IMR-90 (cell line): ENCODE results near the gene FRMD3. TPM values are rescaled to one million over a fixed set of nuclear protein-coding genes. Genes with fewer than 3 reads are reported as not detected.

Source experiments
- ATAC-seq: fragments of 200-7000 bp; cut with Tn5 transposase; 2 replicates; pipeline ENCODE4 v1.9.1; 2020; ENCODE audit warnings: low read depth, mild to moderate bottlenecking, moderate library complexity
- BruUV-seq: library from RNA; stranded (reverse); fragments of 400-500 nt; replicated peaks from 2 replicates; lab custom pipeline; 2021; lab: Mats Ljungman, UMichigan
- CTCF ChIA-PET: fragments of 300-600 bp; formaldehyde crosslinking; extraction: SDS; loops from one replicate; lab custom pipeline; 2021; ENCODE audit warnings: antibody characterized with exemption; lab: Yijun Ruan, JAX
- POLR2A ChIA-PET: fragments of 300-600 bp; sonication (Branson Sonifier 250); formaldehyde crosslinking; loops from one replicate; lab custom pipeline; 2022; ENCODE audit warnings: antibody characterized with exemption; ENCODE audit not compliant: unreplicated experiment; lab: Charles Lee
- DNase-seq: peaks from one replicate; pipeline ENCODE4 v3.0.0; 2013
- H2AFZ ChIP-seq: replicated peaks from 2 replicates; pipeline ENCODE3; 2013; ENCODE audit warnings: low read length, mild to moderate bottlenecking; ENCODE audit not compliant: poor library complexity
- H2AK5ac ChIP-seq: 2 replicates; pipeline ENCODE4 v1.6.1; 2013; ENCODE audit warnings: low read depth, low read length, inconsistent platforms
- H2AK9ac ChIP-seq: replicated peaks from 2 replicates; pipeline ENCODE3; 2013; ENCODE audit warnings: mild to moderate bottlenecking, low read depth, low read length, moderate library complexity; ENCODE audit not compliant: poor library complexity
- H2BK120ac ChIP-seq: 2 replicates; pipeline ENCODE4 v1.6.1; 2013; ENCODE audit warnings: low read depth, low read length, inconsistent platforms
- H2BK15ac ChIP-seq: 3 replicates; pipeline ENCODE4 v1.6.1; 2013; ENCODE audit warnings: low read depth, low read length, inconsistent platforms
- H2BK20ac ChIP-seq: 2 replicates; pipeline ENCODE4 v1.6.1; 2013; ENCODE audit warnings: low read depth, mild to moderate bottlenecking, inconsistent platforms, low read length, moderate library complexity
- H2BK5ac ChIP-seq: 2 replicates; pipeline ENCODE4 v1.6.1; 2013; ENCODE audit warnings: mild to moderate bottlenecking, low read depth, low read length, inconsistent platforms; ENCODE audit not compliant: poor library complexity, severe bottlenecking
- H3K14ac ChIP-seq: replicated peaks from 2 replicates; pipeline ENCODE4 v1.6.1; 2013; ENCODE audit warnings: low read depth, low read length, inconsistent platforms
- H3K18ac ChIP-seq: 2 replicates; pipeline ENCODE4 v1.6.1; 2013; ENCODE audit warnings: low read depth, low read length, control low read depth
- H3K23ac ChIP-seq: 2 replicates; pipeline ENCODE4 v1.6.1; 2013; ENCODE audit warnings: low read depth, low read length, inconsistent platforms
- H3K27ac ChIP-seq: 2 replicates; pipeline ENCODE4 v1.5.1; 2013; ENCODE audit warnings: mild to moderate bottlenecking, control low read depth, low read length; ENCODE audit not compliant: insufficient read depth
- H3K27me3 ChIP-seq: 2 replicates; pipeline ENCODE4 v1.6.1; 2013; ENCODE audit warnings: low read length; ENCODE audit not compliant: control insufficient read depth, insufficient read depth
- H3K36me3 ChIP-seq: 2 replicates; pipeline ENCODE4 v1.6.1; 2013; ENCODE audit warnings: low read length, mixed read lengths; ENCODE audit not compliant: control insufficient read depth, insufficient read depth
- H3K4ac ChIP-seq: 2 replicates; pipeline ENCODE4 v1.6.1; 2013; ENCODE audit warnings: low read depth, low read length, inconsistent platforms
- H3K4me1 ChIP-seq: 2 replicates; pipeline ENCODE4 v1.6.1; 2013; ENCODE audit warnings: low read length, mixed read lengths; ENCODE audit not compliant: control insufficient read depth, insufficient read depth
- H3K4me2 ChIP-seq: 2 replicates; pipeline ENCODE4 v1.6.1; 2013; ENCODE audit warnings: low read depth, mild to moderate bottlenecking, control low read depth, low read length, moderate library complexity
- H3K4me3 ChIP-seq: 2 replicates; pipeline ENCODE4 v1.5.1; 2013; ENCODE audit warnings: low read depth, mild to moderate bottlenecking, control low read depth, low read length, moderate library complexity; ENCODE audit not compliant: insufficient read depth
- H3K56ac ChIP-seq: 2 replicates; pipeline ENCODE4 v1.6.1; 2013; ENCODE audit warnings: low read length, inconsistent platforms; ENCODE audit not compliant: insufficient read depth; ENCODE audit errors: extremely low read depth
- H3K79me1 ChIP-seq, 2 experiments: 2 replicates each; pipeline ENCODE4 v1.6.1; 2013; ENCODE audit warnings: low read length in 2 of 2, inconsistent platforms in 1 of 2, low read depth in 1 of 2
- H3K9ac ChIP-seq: 2 replicates; pipeline ENCODE4 v1.6.1; 2013; ENCODE audit warnings: low read depth, low read length, control low read depth
- H3K9me1 ChIP-seq: 2 replicates; pipeline ENCODE4 v1.6.1; 2013; ENCODE audit warnings: low read length, inconsistent platforms; ENCODE audit not compliant: insufficient read depth
- H3K9me3 ChIP-seq: 2 replicates; pipeline ENCODE4 v1.6.1; 2013; ENCODE audit warnings: low read length; ENCODE audit not compliant: control insufficient read depth, insufficient read depth
- H4K20me1 ChIP-seq: 2 replicates; pipeline ENCODE4 v1.6.1; 2013; ENCODE audit warnings: low read length, inconsistent platforms; ENCODE audit not compliant: insufficient read depth
- H4K5ac ChIP-seq: 2 replicates; pipeline ENCODE4 v1.6.1; 2013; ENCODE audit warnings: mild to moderate bottlenecking, low read depth, low read length, control low read depth
- H4K8ac ChIP-seq, 2 experiments: 2 replicates each; pipeline ENCODE4 v1.6.1; 2013; ENCODE audit warnings: low read depth in 2 of 2, low read length in 2 of 2, control low read depth in 1 of 2, inconsistent platforms in 1 of 2
- H4K91ac ChIP-seq: 2 replicates; pipeline ENCODE4 v1.6.1; 2013; ENCODE audit warnings: low read depth, low read length, inconsistent platforms; ENCODE audit not compliant: insufficient read depth
- CEBPB ChIP-seq: IDR thresholded peaks from 2 replicates; pipeline ENCODE4 v1.6.1; 2012; ENCODE audit warnings: low read depth, low read length, improper control_type of control experiment
- WGBS, 2 experiments: methylation state at CpG; one replicate each; pipeline versions ENCODE4 v1.1.5 to v1.1.7; 2013; ENCODE audit warnings: missing lambda C conversion rate in 2 of 2; ENCODE audit not compliant: insufficient read length in 1 of 2; ENCODE audit errors: extremely low coverage in 2 of 2; 5-methylcytosine and 5-hydroxymethylcytosine counted together
- dilution Hi-C: fragments of 300-500 bp; cut with HindIII; formaldehyde crosslinking; loops from one replicate; pipeline ENCODE4 v1.14.3; 2018; ENCODE audit warnings: low sequenced_read_pairs; ENCODE audit not compliant: unreplicated experiment
- in situ Hi-C: fragments of 300-500 bp; cut with MboI; formaldehyde crosslinking; loops from 3 replicates; pipeline ENCODE4 v1.14.3; 2019; ENCODE audit warnings: low sequenced_read_pairs, inconsistent platforms, mixed read lengths
- intact Hi-C: fragments of 100-400 bp; cut with micrococcal nuclease; formaldehyde crosslinking; loops from 2 replicates; pipeline ENCODE4 v1.10.0; 2022
- polyA plus RNA-seq, 3 experiments: library from polyadenylated mRNA; depleted of rRNA; stranded (reverse); fragments of >200 nt; gene quantifications; 2 replicates each; pipeline ENCODE4 v1.2.3, GENCODE V29; 2012; ENCODE audit warnings: low replicate concordance in 1 of 3
- total RNA-seq: library from RNA; depleted of rRNA; stranded (reverse); fragments of >200 nt; gene quantifications from 2 replicates; pipeline ENCODE4 v1.2.3, GENCODE V29; 2012

Gene FRMD3
- total and polyA plus RNA-seq, 2 of the 4 experiments (the other 2 are of a cell fraction) = 0.02 to 0.18 TPM

DNA sequence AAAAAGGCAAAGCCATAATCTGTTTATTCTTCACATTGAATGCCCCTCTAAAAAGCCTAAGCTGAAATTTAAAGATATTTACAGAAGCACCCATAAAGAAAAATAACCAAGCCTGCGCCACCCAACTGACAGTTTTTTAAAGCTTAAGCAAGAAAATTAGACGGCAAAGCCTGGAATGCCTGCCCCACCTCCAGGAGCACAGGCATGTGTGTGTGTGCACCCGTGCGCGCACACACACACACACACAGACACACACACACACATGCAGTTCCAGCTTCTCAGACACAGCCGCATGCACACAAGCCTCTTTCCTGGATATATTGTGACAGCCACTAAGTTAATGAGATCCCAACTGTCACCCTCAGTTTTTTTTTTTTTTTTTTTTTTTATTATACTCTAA is 88.2 kb downstream of the FRMD3 start:
- CTCF ChIA-PET = no interaction called here

More for the DNA sequence above, 88.2 kb downstream of the FRMD3 start:
- Histone ChIP-seq H4K5ac (no peak overlapping the region), H3K56ac (no peak overlapping the region), H3K79me1 (no peaks in the 10 kb centered on the region), H3K9me3 (no peaks in the 10 kb centered on the region), H2BK5ac (no peak overlapping the region), H4K91ac (no peak overlapping the region), H3K23ac (no peak overlapping the region), H3K4me2 (no peak overlapping the region), H3K4ac (no peak overlapping the region), H3K4me3 (no peak overlapping the region), H3K18ac (no peak overlapping the region), H3K14ac (no peak overlapping the region), H3K27ac (no peak overlapping the region), H2BK120ac (no peak overlapping the region), H2BK15ac (no peak overlapping the region), H2AFZ (no peak overlapping the region), H2AK5ac (no peak overlapping the region), H4K20me1 (no peaks in the 10 kb centered on the region), H3K4me1 (no peaks in the 10 kb centered on the region), H2BK20ac (no peak overlapping the region), H3K36me3 (no peaks in the 10 kb centered on the region), H2AK9ac (no peak overlapping the region), H3K9ac (no peak overlapping the region), H3K9me1 (no peaks in the 10 kb centered on the region), H3K27me3 (no peaks in the 10 kb centered on the region), H4K8ac (no peak overlapping the region)
- in situ Hi-C loops (no loop called here), dilution Hi-C loops (no loop called here), intact Hi-C loops (no loop called here)
- ATAC-seq (no peak), DNase-seq (no peak)
- TF ChIP-seq CEBPB = no peak
- BruUV-seq = no TSS peak
- POLR2A ChIA-PET = no interaction called here
- WGBS, 2 experiments = no CpG with 5 or more reads among the region's 6 CpGs
